Mesenchymal stem cell (in vitro differentiated cells and primary cell): ENCODE data around the gene GPR33.
"Not testable (repeated sequence)": the region's sequence is repeated elsewhere in the genome, so short reads cannot be mapped to it uniquely, and the experiment has no call there.

ENCODE experiments used
- DNase-seq: peaks from one replicate; pipeline ENCODE4 v3.0.0-alpha.2; 2013
- H2AFZ ChIP-seq: one replicate; pipeline ENCODE4 v1.6.1; 2013; ENCODE audit warnings: low read depth, mild to moderate bottlenecking, control low read depth, inconsistent platforms, low read length, moderate library complexity
- H2AK5ac ChIP-seq: 2 replicates; pipeline ENCODE4 v1.6.1; 2013; ENCODE audit warnings: low read length, moderate library complexity, mild to moderate bottlenecking, inconsistent platforms; ENCODE audit not compliant: severe bottlenecking
- H2BK120ac ChIP-seq: one replicate; pipeline ENCODE4 v1.6.1; 2013; ENCODE audit warnings: low read depth, mild to moderate bottlenecking, inconsistent platforms, low read length, moderate library complexity
- H2BK12ac ChIP-seq, 2 experiments: one replicate each; pipeline ENCODE4 v1.6.1; 2013; ENCODE audit warnings: inconsistent platforms in 2 of 2, low read length in 2 of 2, mild to moderate bottlenecking in 2 of 2, moderate library complexity in 2 of 2, control low read depth in 1 of 2
- H2BK15ac ChIP-seq: one replicate; pipeline ENCODE4 v1.6.1; 2013; ENCODE audit warnings: mild to moderate bottlenecking, low read depth, inconsistent platforms; ENCODE audit not compliant: poor library complexity, severe bottlenecking
- H2BK5ac ChIP-seq: 2 replicates; pipeline ENCODE4 v1.6.1; 2013; ENCODE audit warnings: low read depth, mild to moderate bottlenecking, low read length, control low read depth, inconsistent platforms; ENCODE audit not compliant: poor library complexity, severe bottlenecking
- H3K14ac ChIP-seq, 2 experiments: one replicate each; pipeline ENCODE4 v1.6.1; 2013; ENCODE audit warnings: inconsistent platforms in 2 of 2, low read length in 2 of 2, control low read depth in 1 of 2, mild to moderate bottlenecking in 1 of 2, moderate library complexity in 1 of 2
- H3K18ac ChIP-seq, 2 experiments: one replicate each; pipeline ENCODE4 v1.6.1; 2013; ENCODE audit warnings: inconsistent platforms in 2 of 2, low read length in 2 of 2, control low read depth in 1 of 2, low read depth in 1 of 2, mild to moderate bottlenecking in 1 of 2
- H3K23ac ChIP-seq, 2 experiments: one replicate each; pipeline ENCODE4 v1.6.1; 2013; ENCODE audit warnings: inconsistent platforms in 2 of 2, low read length in 2 of 2, mild to moderate bottlenecking in 2 of 2, moderate library complexity in 2 of 2, control low read depth in 1 of 2
- H3K27ac ChIP-seq: 2 replicates; pipeline ENCODE4 v1.5.1; 2013; ENCODE audit warnings: mild to moderate bottlenecking, moderate library complexity, low read length, control low read depth, inconsistent platforms; ENCODE audit not compliant: poor library complexity, severe bottlenecking
- H3K27me3 ChIP-seq, 2 experiments: 2 replicates each; pipeline versions ENCODE4 v1.6.1 to v1.7.0; 2013; ENCODE audit warnings: low read length in 2 of 2, mild to moderate bottlenecking in 2 of 2, moderate library complexity in 2 of 2, control low read depth in 1 of 2, inconsistent platforms in 1 of 2; ENCODE audit not compliant: control insufficient read depth in 1 of 2, insufficient read depth in 1 of 2
- H3K36me3 ChIP-seq, 2 experiments: 2 replicates each; pipeline versions ENCODE4 v1.6.1 to v1.7.0; 2013; ENCODE audit warnings: low read length in 2 of 2, control low read depth in 1 of 2, inconsistent platforms in 1 of 2, low read depth in 1 of 2, mild to moderate bottlenecking in 1 of 2; ENCODE audit not compliant: insufficient read depth in 2 of 2, control insufficient read depth in 1 of 2
- H3K4ac ChIP-seq, 2 experiments: one replicate each; pipeline ENCODE4 v1.6.1; 2013; ENCODE audit warnings: inconsistent platforms in 2 of 2, low read length in 2 of 2, mild to moderate bottlenecking in 2 of 2, moderate library complexity in 2 of 2, control low read depth in 1 of 2, low read depth in 1 of 2
- H3K4me1 ChIP-seq: 2 replicates; pipeline ENCODE4 v1.6.1; 2013; ENCODE audit warnings: low read depth, low read length, control low read depth; ENCODE audit not compliant: control insufficient read depth, insufficient read depth
- H3K4me2 ChIP-seq: 2 replicates; pipeline ENCODE4 v1.6.1; 2013; ENCODE audit warnings: low read length, mild to moderate bottlenecking, inconsistent platforms; ENCODE audit not compliant: poor library complexity, severe bottlenecking
- H3K4me3 ChIP-seq, 2 experiments: 2 replicates each; pipeline versions ENCODE4 v1.5.1 to v1.7.0; 2013; ENCODE audit warnings: low read length in 2 of 2, mild to moderate bottlenecking in 2 of 2, control low read depth in 1 of 2, low read depth in 1 of 2; ENCODE audit not compliant: insufficient read depth in 1 of 2
- H3K79me1 ChIP-seq: replicated peaks from 2 replicates; pipeline ENCODE4 v1.6.1; 2013; ENCODE audit warnings: mild to moderate bottlenecking, control low read depth, low read length, inconsistent platforms; ENCODE audit not compliant: poor library complexity, severe bottlenecking
- H3K9ac ChIP-seq: 2 replicates; pipeline ENCODE4 v1.7.0; 2013; ENCODE audit warnings: mild to moderate bottlenecking, low read length, moderate library complexity
- H3K9me3 ChIP-seq: 2 replicates; pipeline ENCODE4 v1.7.0; 2013; ENCODE audit warnings: mild to moderate bottlenecking, low read length; ENCODE audit not compliant: control insufficient read depth
- H4K8ac ChIP-seq: one replicate; pipeline ENCODE4 v1.6.1; 2013; ENCODE audit warnings: inconsistent platforms, mild to moderate bottlenecking, low read length, moderate library complexity
- H4K91ac ChIP-seq: one replicate; pipeline ENCODE4 v1.6.1; 2013; ENCODE audit warnings: mild to moderate bottlenecking, low read length, inconsistent platforms
- WGBS: methylation state at CpG from one replicate; pipeline ENCODE4 v1.1.7; 2013; ENCODE audit warnings: mixed read lengths; 5-methylcytosine and 5-hydroxymethylcytosine counted together

GPR33 gene

DNA sequence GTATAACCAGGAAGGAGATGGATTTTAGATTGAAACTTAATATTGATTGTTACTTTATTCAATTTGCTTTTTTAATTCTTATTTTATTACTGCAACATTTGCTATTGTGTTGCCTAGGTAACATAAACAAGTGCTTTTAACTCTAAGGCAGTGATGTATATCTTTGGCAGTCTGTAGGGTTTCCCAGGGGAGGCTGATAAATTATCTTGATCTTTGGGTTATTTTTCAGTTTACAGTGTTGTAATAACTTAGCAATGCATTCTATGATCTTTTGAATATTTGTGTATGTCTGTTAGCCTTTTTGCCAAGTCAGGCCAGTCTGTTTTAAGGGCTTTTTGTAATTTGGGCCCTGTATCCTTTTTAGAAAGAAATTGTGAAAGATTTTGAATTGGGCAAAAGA is 22.7 kb downstream of the GPR33 start:
- no peak overlapping the region for H3K4me2 ChIP-seq
- H3K18ac ChIP-seq = no peak overlapping the region
- H4K91ac ChIP-seq = no peak overlapping the region
- H2BK5ac ChIP-seq = no peak overlapping the region
- no peaks in the 10 kb centered on the region for H3K79me1 ChIP-seq
- H3K27me3 ChIP-seq = no peaks in the 10 kb centered on the region
- H3K4ac ChIP-seq = no peak overlapping the region
- no peak overlapping the region for H4K8ac ChIP-seq
- no peak overlapping the region for H2BK15ac ChIP-seq
- no peak overlapping the region for H2AK5ac ChIP-seq
- peak; percentile 66 for DNase-seq
- no peak overlapping the region for H2BK120ac ChIP-seq
- H3K27ac ChIP-seq = no peak overlapping the region
- H3K9me3 ChIP-seq = no peaks in the 10 kb centered on the region
- no peak overlapping the region for H3K23ac ChIP-seq
- no peak overlapping the region for H2BK12ac ChIP-seq
- H2AFZ ChIP-seq = no peak overlapping the region
- H3K14ac ChIP-seq = no peak overlapping the region
- no peaks in the 10 kb centered on the region for H3K4me1 ChIP-seq
- peak overlapping the region; percentile 40 for H3K9ac ChIP-seq
- no peak overlapping the region for H3K4me3 ChIP-seq
- no peaks in the 10 kb centered on the region for H3K36me3 ChIP-seq

GRCh38 chr14:31462450-31462849 is 25.4 kb downstream of the GPR33 start:
- not testable (repeated sequence) for H3K4ac ChIP-seq, H3K18ac ChIP-seq, H2BK120ac ChIP-seq, H3K23ac ChIP-seq, H3K27ac ChIP-seq, H3K79me1 ChIP-seq, H2AK5ac ChIP-seq, H2AFZ ChIP-seq, H3K4me1 ChIP-seq, H3K27me3 ChIP-seq, H3K4me3 ChIP-seq, H4K91ac ChIP-seq, H3K9me3 ChIP-seq, H3K9ac ChIP-seq, H3K4me2 ChIP-seq, H3K14ac ChIP-seq, H2BK5ac ChIP-seq, H4K8ac ChIP-seq, DNase-seq, H2BK12ac ChIP-seq, H3K36me3 ChIP-seq, H2BK15ac ChIP-seq
- WGBS = 90% methylated on average over 2 of the region's 2 CpGs

GRCh38 chr14:31461545-31461944 is 26.3 kb downstream of the GPR33 start:
- H3K27me3 ChIP-seq = no peaks in the 10 kb centered on the region
- H3K27ac ChIP-seq = no peak overlapping the region
- H3K9me3 ChIP-seq = no peaks in the 10 kb centered on the region
- no peaks in the 10 kb centered on the region for H3K36me3 ChIP-seq
- no peak overlapping the region for H4K91ac ChIP-seq
- H2AFZ ChIP-seq = no peak overlapping the region
- no peak overlapping the region for H3K18ac ChIP-seq
- WGBS = 96% methylated on average over 3 of the region's 3 CpGs
- H2BK15ac ChIP-seq = no peak overlapping the region
- H3K14ac ChIP-seq = no peak overlapping the region
- H2AK5ac ChIP-seq = no peak overlapping the region
- no peak overlapping the region for H2BK5ac ChIP-seq
- H3K79me1 ChIP-seq = no peaks in the 10 kb centered on the region
- H3K4me2 ChIP-seq = no peak overlapping the region
- no peak overlapping the region for H3K9ac ChIP-seq
- no peak overlapping the region for H3K4ac ChIP-seq
- H3K23ac ChIP-seq = no peak overlapping the region
- H4K8ac ChIP-seq = no peak overlapping the region
- no peak overlapping the region for H2BK12ac ChIP-seq
- DNase-seq = no peak
- H3K4me1 ChIP-seq = no peaks in the 10 kb centered on the region
- H3K4me3 ChIP-seq = no peak overlapping the region
- H2BK120ac ChIP-seq = no peak overlapping the region

DNA sequence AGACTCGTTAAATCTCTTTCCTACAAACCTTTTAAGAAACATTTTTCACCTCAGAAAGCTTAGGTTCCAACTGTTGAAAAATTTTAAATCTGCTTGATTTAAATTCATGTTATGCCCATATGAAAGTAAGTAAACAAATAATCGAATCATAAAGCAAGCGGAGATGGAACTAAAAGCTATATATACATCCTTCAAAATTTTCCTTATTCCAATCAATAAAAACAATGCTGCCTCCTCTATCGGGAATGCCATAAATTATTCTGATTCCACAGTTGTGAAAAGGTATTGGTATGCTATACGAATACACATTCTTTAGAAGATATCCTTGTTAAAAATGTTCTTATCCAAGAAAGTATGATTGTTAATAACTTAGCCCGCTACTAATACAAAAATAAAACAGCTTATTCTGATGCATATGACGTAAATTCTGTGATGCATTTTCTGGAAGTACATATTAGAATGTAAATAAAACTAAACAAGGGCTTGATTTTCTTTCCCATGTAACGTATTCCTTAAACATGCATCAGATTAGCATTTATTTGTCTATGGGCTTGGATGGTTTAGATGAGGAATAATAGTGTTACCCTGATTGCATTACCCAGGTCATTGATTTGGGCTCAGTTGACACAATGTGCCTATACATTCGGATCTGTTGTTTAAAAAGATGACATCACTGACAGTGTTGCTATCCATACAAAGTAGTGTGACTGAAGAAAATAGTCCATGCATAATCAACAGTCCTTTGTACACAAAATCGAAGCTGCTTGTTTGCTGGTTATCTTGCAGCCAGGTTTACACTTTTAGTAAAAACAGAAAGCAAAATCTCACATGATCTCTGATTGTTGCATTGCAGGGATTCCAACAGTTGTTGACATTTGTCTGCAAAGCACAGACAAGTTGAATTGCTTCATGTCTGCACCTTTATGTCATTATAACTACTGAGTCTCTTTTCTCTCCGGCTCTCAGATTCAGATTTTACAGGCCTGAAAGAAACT is 29.9 kb downstream of the GPR33 start:
- H3K27ac ChIP-seq = no peak overlapping the region
- H4K91ac ChIP-seq = no peak overlapping the region
- H3K27me3 ChIP-seq = no peaks in the 10 kb centered on the region
- peaks cover 3% of the 10 kb centered on the region for H3K4me1 ChIP-seq
- H2AFZ ChIP-seq = no peak overlapping the region
- H3K79me1 ChIP-seq = peaks cover 4% of the 10 kb centered on the region
- peaks cover 1 to 3% of the 10 kb centered on the region in 2 experiments for H3K36me3 ChIP-seq
- H2BK12ac ChIP-seq = no peak overlapping the region
- no peak overlapping the region for H2AK5ac ChIP-seq
- H2BK5ac ChIP-seq = no peak overlapping the region
- H3K9me3 ChIP-seq = no peaks in the 10 kb centered on the region
- H3K23ac ChIP-seq = no peak overlapping the region
- no peak overlapping the region for H3K4ac ChIP-seq
- no peak overlapping the region for H3K4me2 ChIP-seq
- peak; percentile 35 for DNase-seq
- H3K4me3 ChIP-seq = peak overlapping the region in 1 of 2 experiments; percentile 98
- no peak overlapping the region for H4K8ac ChIP-seq
- H2BK15ac ChIP-seq = no peak overlapping the region
- H3K14ac ChIP-seq = no peak overlapping the region
- no peak overlapping the region for H3K18ac ChIP-seq
- H2BK120ac ChIP-seq = no peak overlapping the region
- peak overlapping the region; percentile 99 for H3K9ac ChIP-seq
- 80% methylated on average over 3 of the region's 11 CpGs for WGBS
